ENCODE results near the gene HBEGF. TPM values are rescaled to one million over a fixed set of nuclear protein-coding genes. Genes with fewer than 3 reads are reported as not detected.

Gene HBEGF
- polyA plus RNA-seq, 3 donors: 25.2 to 548 (median 31.6) TPM

GRCh38 chr5:140321796-140322195, 24.6 kb downstream of the HBEGF start:
- Histone ChIP-seq H3K9ac (ENCODE audit: insufficient read depth, low read length, poor library complexity, severe bottlenecking) (no peak overlapping the region), H3K4me3 (replicated peaks in 1 of 3; ENCODE audit: low read depth in 2 of 3, low read length in 3 of 3) (peak overlapping the region in 1 of 3 experiments; percentile 31), H3K36me3 (replicated peaks in 1 of 2; ENCODE audit: control insufficient read depth in 1 of 2, insufficient read depth in 2 of 2, low read length in 2 of 2) (no peaks in the 10 kb centered on the region), H3K79me2 (ENCODE audit: insufficient read depth, low read length) (no peaks in the 10 kb centered on the region), H3K27me3 (ENCODE audit: control insufficient read depth in 2 of 2, insufficient read depth in 2 of 2, low read length in 2 of 2) (no peaks in the 10 kb centered on the region), H3K4me1 (ENCODE audit: control insufficient read depth in 1 of 2, insufficient read depth in 2 of 2, low read length in 2 of 2) (peaks cover 72 to 73% of the 10 kb centered on the region in 2 donors), H3K27ac (ENCODE audit: low read depth in 1 of 2, low read length in 2 of 2) (peak overlapping the region; percentile 75 to 84), H3K9me3 (replicated peaks in 1 of 2; ENCODE audit: control insufficient read depth in 1 of 2, insufficient read depth in 1 of 2, low read length in 2 of 2) (no peaks in the 10 kb centered on the region), H3K4me2 (replicated peaks; ENCODE audit: extremely low read depth, low read length, poor library complexity, severe bottlenecking) (peak overlapping the region; percentile 39), H4K20me1 (ENCODE audit: insufficient read depth, low read length) (no peaks in the 10 kb centered on the region), H2AFZ (ENCODE audit: insufficient read depth, low read depth, low read length, poor library complexity, severe bottlenecking) (no peak overlapping the region)
- H3K9me3 Mint-ChIP-seq: peaks cover 0 to 5% (median 0%) of the 10 kb centered on the region in 7 donors
- TF ChIP-seq CTCF (IDR thresholded peaks at IDR 0.05): no peak
- intact Hi-C loops (cut with micrococcal nuclease): loop anchor here in 1 of 2 donors (5.0 kb wide), 1 partner anchor 59 kb away; no protein-coding TSS in a partner anchor
- peak overlapping the region; percentile 66 to 85 for H3K4me3 Mint-ChIP-seq
- H3K36me3 Mint-ChIP-seq: peaks cover 6 to 19% of the 10 kb centered on the region in 2 donors
- 13% methylated on average over 2 of the region's 2 CpGs for WGBS (ENCODE audit: insufficient coverage)
- peaks cover 0 to 5% (median 4%) of the 10 kb centered on the region in 3 donors for H3K27me3 Mint-ChIP-seq (ENCODE audit: low read depth in 3 of 3)
- peaks cover 77% of the 10 kb centered on the region for H3K4me1 Mint-ChIP-seq
- DNase-seq: peak; percentile 97 to 99 (median 97)
- peak overlapping the region; percentile 96 to 99 (median 98) for H3K27ac Mint-ChIP-seq

- peaks cover 66% of the 10 kb centered on the region for H3K4me1 Mint-ChIP-seq
- no CpG with 5 or more reads among the region's 1 CpG for WGBS (ENCODE audit: insufficient coverage)
- H3K9ac ChIP-seq (ENCODE audit: insufficient read depth, low read length, poor library complexity, severe bottlenecking): no peak overlapping the region
- no peaks in the 10 kb centered on the region for H3K9me3 ChIP-seq (replicated peaks in 1 of 2; ENCODE audit: control insufficient read depth in 1 of 2, insufficient read depth in 1 of 2, low read length in 2 of 2)
- peaks cover 6 to 16% of the 10 kb centered on the region in 2 donors for H3K36me3 Mint-ChIP-seq
- DNase-seq: peak; percentile 75 to 90 (median 81)
- H3K27ac ChIP-seq (ENCODE audit: low read depth in 1 of 2, low read length in 2 of 2): peak overlapping the region; percentile 14 to 83
- peaks cover 0 to 5% (median 0%) of the 10 kb centered on the region in 7 donors for H3K9me3 Mint-ChIP-seq
- H3K79me2 ChIP-seq (ENCODE audit: insufficient read depth, low read length): no peaks in the 10 kb centered on the region
- H4K20me1 ChIP-seq (ENCODE audit: insufficient read depth, low read length): no peaks in the 10 kb centered on the region
- no peaks in the 10 kb centered on the region for H3K27me3 ChIP-seq (ENCODE audit: control insufficient read depth in 2 of 2, insufficient read depth in 2 of 2, low read length in 2 of 2)
- TF ChIP-seq CTCF (IDR thresholded peaks at IDR 0.05): no peak
- peaks cover 63 to 65% of the 10 kb centered on the region in 2 donors for H3K4me1 ChIP-seq (ENCODE audit: control insufficient read depth in 1 of 2, insufficient read depth in 2 of 2, low read length in 2 of 2)
- peaks cover 0 to 4% (median 4%) of the 10 kb centered on the region in 3 donors for H3K27me3 Mint-ChIP-seq (ENCODE audit: low read depth in 3 of 3)
- H3K4me3 ChIP-seq (replicated peaks in 1 of 3; ENCODE audit: low read depth in 2 of 3, low read length in 3 of 3): peak overlapping the region in 1 of 3 experiments; percentile 56
- H3K36me3 ChIP-seq (replicated peaks in 1 of 2; ENCODE audit: control insufficient read depth in 1 of 2, insufficient read depth in 2 of 2, low read length in 2 of 2): no peaks in the 10 kb centered on the region
- peak overlapping the region; percentile 52 for H3K4me2 ChIP-seq (replicated peaks; ENCODE audit: extremely low read depth, low read length, poor library complexity, severe bottlenecking)
- H3K4me3 Mint-ChIP-seq: peak overlapping the region; percentile 65 to 70
- H2AFZ ChIP-seq (ENCODE audit: insufficient read depth, low read depth, low read length, poor library complexity, severe bottlenecking): no peak overlapping the region
- peak overlapping the region; percentile 83 to 98 (median 93) for H3K27ac Mint-ChIP-seq
- intact Hi-C loops (cut with micrococcal nuclease): loop anchor here in 1 of 2 donors (5.0 kb wide), 1 partner anchor 58 kb away; no protein-coding TSS in a partner anchor
Observed at GRCh38 chr5:140319833-140320232, 26.6 kb downstream of the HBEGF start.
